HepG2 (cell line): ENCODE measurements around the gene KCNH6. TPM values are rescaled to one million over a fixed set of nuclear protein-coding genes. Genes with fewer than 3 reads are reported as not detected.
A peak's percentile ranks its signal among the peaks of the same experiment; 100 is the strongest.

ENCODE experiments used
- CREB1 ChIP-seq, 2 experiments: fragments of 450-650 bp in 1 of 2; IDR thresholded peaks; 2 replicates each; pipeline ENCODE4 v1.6.1; 2016 to 2017; ENCODE audit warnings: control low read depth in 1 of 2, mild to moderate bottlenecking in 1 of 2, missing compliant biosample characterization in 1 of 2, missing genetic modification characterization in 1 of 2
- EZH2 ChIP-seq: conservative IDR thresholded peaks from 2 replicates; pipeline ENCODE4 v1.6.1; 2012; ENCODE audit warnings: mild to moderate bottlenecking, low read depth, low read length, moderate library complexity
- FUBP1 ChIP-seq: sonication (generic); formaldehyde crosslinking; IDR thresholded peaks from 2 replicates; pipeline ENCODE4 v1.5.1; 2020; ENCODE audit warnings: missing genetic modification reagents, mild to moderate bottlenecking, borderline replicate concordance
- HCFC1 ChIP-seq: fragments of 150-350 bp; IDR thresholded peaks from 2 replicates; pipeline ENCODE4 v1.6.1; 2014; ENCODE audit warnings: low read depth, low read length
- HNRNPUL1 ChIP-seq: fragments of 200-400 bp; formaldehyde crosslinking; IDR thresholded peaks from 2 replicates; pipeline ENCODE4 v1.6.1; 2017; ENCODE audit warnings: low read depth, mild to moderate bottlenecking, low read length, moderate library complexity
- HOXA7 ChIP-seq: sonication (generic); formaldehyde crosslinking; IDR thresholded peaks from 2 replicates; pipeline ENCODE4 v1.8.1; 2022; ENCODE audit warnings: mild to moderate bottlenecking, missing genetic modification reagents, moderate library complexity
- IKZF1 ChIP-seq: fragments of 450-650 bp; IDR thresholded peaks from 2 replicates; pipeline ENCODE4 v1.7.1; 2016
- MIXL1 ChIP-seq: IDR thresholded peaks from 2 replicates; pipeline ENCODE4 v1.6.1; 2016
- PCBP2 ChIP-seq: fragments of 200-400 bp; formaldehyde crosslinking; optimal IDR thresholded peaks from 2 replicates; pipeline ENCODE3; 2018; ENCODE audit warnings: low read length, low read depth; ENCODE audit not compliant: poor library complexity, severe bottlenecking
- RNF219 ChIP-seq: sonication (generic); formaldehyde crosslinking; IDR thresholded peaks from 2 replicates; pipeline ENCODE4 v1.5.0; 2020; ENCODE audit warnings: mild to moderate bottlenecking, missing genetic modification reagents
- SOX5 ChIP-seq: IDR thresholded peaks from 2 replicates; pipeline ENCODE4 v1.6.1; 2016; ENCODE audit warnings: borderline replicate concordance
- TARDBP ChIP-seq: sonication (generic); formaldehyde crosslinking; IDR thresholded peaks from 2 replicates; pipeline ENCODE4 v1.8.0; 2022; ENCODE audit warnings: mild to moderate bottlenecking, missing genetic modification reagents
- ZFP37 ChIP-seq: sonication (generic); formaldehyde crosslinking; IDR thresholded peaks from 2 replicates; pipeline ENCODE4 v1.4.0; 2020; ENCODE audit warnings: missing genetic modification reagents, borderline replicate concordance
- ZKSCAN8 ChIP-seq: IDR thresholded peaks from 2 replicates; pipeline ENCODE4 v1.6.1; 2016; ENCODE audit warnings: borderline replicate concordance, missing genetic modification reagents, missing compliant biosample characterization
- ZNF589 ChIP-seq: sonication (generic); formaldehyde crosslinking; conservative IDR thresholded peaks from 2 replicates; pipeline ENCODE4 v1.8.0; 2022; ENCODE audit warnings: mild to moderate bottlenecking, moderate library complexity, missing genetic modification reagents
- ZNF816 ChIP-seq: sonication (generic); formaldehyde crosslinking; IDR thresholded peaks from 2 replicates; pipeline ENCODE4 v1.8.0; 2022; ENCODE audit warnings: missing genetic modification reagents, mild to moderate bottlenecking, borderline replicate concordance
- ZSCAN9 ChIP-seq: IDR thresholded peaks from 2 replicates; pipeline ENCODE4 v1.6.1; 2016; ENCODE audit warnings: borderline replicate concordance
- polyA plus RNA-seq, 8 experiments: library from polyadenylated mRNA; depleted of rRNA in 3 of 8; stranded (reverse) in 7 of 8; unstranded in 1 of 8; fragments of >200 nt; fragmentation: Illumina TruSeq in 4 of 8; extraction: Trizol in 4 of 8; gene quantifications; 2 replicates each; pipeline versions ENCODE4 v1.2.1 to v1.2.3, GENCODE V29; 2011 to 2016; ENCODE audit warnings: low read depth in 4 of 8, missing spikeins in 1 of 8, mixed read lengths in 1 of 8; ENCODE audit not compliant: insufficient read depth in 1 of 8
- total RNA-seq, 5 experiments: library from RNA; depleted of rRNA; stranded (reverse); fragments of >200 nt; fragmentation: Illumina TruSeq; extraction: Trizol; gene quantifications; 2 replicates each; pipeline ENCODE4 v1.2.3, GENCODE V29; 2016; ENCODE audit warnings: low read depth in 1 of 5
- TF ChIP-seq, protein P1 (sequence below): sonication (generic); formaldehyde crosslinking; IDR thresholded peaks from 2 replicates; pipeline ENCODE4 v1.4.0; 2020; ENCODE audit warnings: mild to moderate bottlenecking, missing genetic modification reagents
- TF ChIP-seq, protein P2 (sequence below): sonication (generic); formaldehyde crosslinking; IDR thresholded peaks from 2 replicates; pipeline ENCODE4 v1.8.0; 2022; ENCODE audit warnings: mild to moderate bottlenecking, missing genetic modification reagents, moderate library complexity
- TF ChIP-seq, protein P3 (sequence below): sonication (generic); formaldehyde crosslinking; conservative IDR thresholded peaks from 2 replicates; pipeline ENCODE4 v1.4.0; 2020; ENCODE audit warnings: missing genetic modification reagents

The KCNH6 gene
- total and polyA plus RNA-seq, 2 of the 13 experiments (the other 11 are each of a cell fraction or from before 2014, with no cell fraction given): 0.05 to 0.18 TPM

DNA sequence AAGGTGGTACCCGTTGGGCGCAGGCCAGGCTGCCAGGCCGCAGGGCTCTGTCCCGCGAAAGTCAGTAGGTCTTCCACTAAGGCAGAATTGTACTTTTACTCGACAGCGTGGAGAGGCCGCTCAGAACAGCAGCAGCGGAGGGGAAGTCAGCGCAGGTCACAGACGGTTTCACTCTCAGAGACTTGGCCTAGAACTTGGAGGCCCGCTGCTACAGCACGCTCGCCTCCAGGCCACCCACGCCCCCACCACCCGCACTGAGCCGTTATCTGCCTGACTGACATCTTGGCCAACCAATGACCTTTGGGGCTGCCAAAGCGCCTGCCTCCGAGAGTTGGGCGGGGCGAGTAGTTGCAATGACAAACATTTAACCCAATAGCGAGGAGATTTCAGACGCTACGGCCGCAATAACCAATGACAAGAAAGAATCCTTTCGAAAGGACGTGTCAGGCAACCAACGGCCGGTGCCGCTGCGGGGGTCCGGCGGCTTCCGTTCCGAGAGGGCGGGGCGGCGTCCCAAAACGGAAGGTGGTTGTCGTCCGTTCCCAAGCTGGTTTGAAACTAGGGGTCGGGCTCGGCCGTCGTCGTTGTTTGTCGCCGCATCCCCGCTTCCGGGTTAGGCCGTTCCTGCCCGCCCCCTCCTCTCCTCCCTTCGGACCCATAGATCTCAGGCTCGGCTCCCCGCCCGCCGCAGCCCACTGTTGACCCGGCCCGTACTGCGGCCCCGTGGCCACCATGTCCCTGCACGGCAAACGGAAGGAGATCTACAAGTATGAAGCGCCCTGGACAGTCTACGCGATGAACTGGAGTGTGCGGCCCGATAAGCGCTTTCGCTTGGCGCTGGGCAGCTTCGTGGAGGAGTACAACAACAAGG, 27.0 kb downstream of the KCNH6 start, which contains the start of gene DCAF7 (continued):
- TF ChIP-seq HOXA7 (CRISPR knock-in tag) (no peak), ZSCAN9 (CRISPR knock-in tag) (peak; percentile 67; the same call in 1 of the 2 replicates), MIXL1 (CRISPR knock-in tag) (peak; percentile 9; the same call in 1 of the 2 replicates), HNRNPUL1 (no peak), ZFP37 (CRISPR knock-in tag) (no peak; the same call in 1 of the 2 replicates), PCBP2 (no peak), SOX5 (0 out of 2 replicates have a peak, but pooled peaks have one; percentile 44), TARDBP (CRISPR knock-in tag) (peak; percentile 66), CREB1 (IDR thresholded peaks at IDR 0.05) (peak; percentile 93), CREB1 (CRISPR knock-in tag; IDR thresholded peaks at IDR 0.05) (peak; percentile 93), HCFC1 (peak; percentile 29; the same call in 1 of the 2 replicates), EZH2 (no peak), ZNF816 (CRISPR knock-in tag) (peak; percentile 86; the same call in 1 of the 2 replicates), IKZF1 (no peak), ZNF589 (0 out of 2 replicates have a peak, but pooled peaks have one; percentile 47), RNF219 (CRISPR knock-in tag) (peak; percentile 64; the same call in 1 of the 2 replicates), FUBP1 (CRISPR knock-in tag) (peak; percentile 55; the same call in 1 of the 2 replicates), ZKSCAN8 (peak; percentile 26; the same call in 1 of the 2 replicates)
- TF ChIP-seq, protein P1, sequence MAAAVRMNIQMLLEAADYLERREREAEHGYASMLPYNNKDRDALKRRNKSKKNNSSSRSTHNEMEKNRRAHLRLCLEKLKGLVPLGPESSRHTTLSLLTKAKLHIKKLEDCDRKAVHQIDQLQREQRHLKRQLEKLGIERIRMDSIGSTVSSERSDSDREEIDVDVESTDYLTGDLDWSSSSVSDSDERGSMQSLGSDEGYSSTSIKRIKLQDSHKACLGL (CRISPR knock-in tag): no peak
- TF ChIP-seq, protein P2, sequence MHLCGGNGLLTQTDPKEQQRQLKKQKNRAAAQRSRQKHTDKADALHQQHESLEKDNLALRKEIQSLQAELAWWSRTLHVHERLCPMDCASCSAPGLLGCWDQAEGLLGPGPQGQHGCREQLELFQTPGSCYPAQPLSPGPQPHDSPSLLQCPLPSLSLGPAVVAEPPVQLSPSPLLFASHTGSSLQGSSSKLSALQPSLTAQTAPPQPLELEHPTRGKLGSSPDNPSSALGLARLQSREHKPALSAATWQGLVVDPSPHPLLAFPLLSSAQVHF (CRISPR knock-in tag): no peak
- TF ChIP-seq, protein P3, sequence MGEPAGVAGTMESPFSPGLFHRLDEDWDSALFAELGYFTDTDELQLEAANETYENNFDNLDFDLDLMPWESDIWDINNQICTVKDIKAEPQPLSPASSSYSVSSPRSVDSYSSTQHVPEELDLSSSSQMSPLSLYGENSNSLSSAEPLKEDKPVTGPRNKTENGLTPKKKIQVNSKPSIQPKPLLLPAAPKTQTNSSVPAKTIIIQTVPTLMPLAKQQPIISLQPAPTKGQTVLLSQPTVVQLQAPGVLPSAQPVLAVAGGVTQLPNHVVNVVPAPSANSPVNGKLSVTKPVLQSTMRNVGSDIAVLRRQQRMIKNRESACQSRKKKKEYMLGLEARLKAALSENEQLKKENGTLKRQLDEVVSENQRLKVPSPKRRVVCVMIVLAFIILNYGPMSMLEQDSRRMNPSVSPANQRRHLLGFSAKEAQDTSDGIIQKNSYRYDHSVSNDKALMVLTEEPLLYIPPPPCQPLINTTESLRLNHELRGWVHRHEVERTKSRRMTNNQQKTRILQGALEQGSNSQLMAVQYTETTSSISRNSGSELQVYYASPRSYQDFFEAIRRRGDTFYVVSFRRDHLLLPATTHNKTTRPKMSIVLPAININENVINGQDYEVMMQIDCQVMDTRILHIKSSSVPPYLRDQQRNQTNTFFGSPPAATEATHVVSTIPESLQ: 0 out of 2 replicates have a peak, but pooled peaks have one; percentile 64
